ENCODE data around the gene DMRT1.

Gene DMRT1

GRCh38 chr9:1005043-1005667, 163.7 kb downstream of the DMRT1 start:
- no peak for DNase-seq

- no peak for DNase-seq
These were observed 165.8 kb downstream of the DMRT1 start for GRCh38 chr9:1007312-1007711.

GRCh38 chr9:1008216-1008615, 166.7 kb downstream of the DMRT1 start:
- no peak for DNase-seq

GRCh38 chr9:1009101-1009707, 167.7 kb downstream of the DMRT1 start:
- peak; percentile 90 for DNase-seq

- DNase-seq, result no peak
These were observed 171.5 kb downstream of the DMRT1 start for GRCh38 chr9:1013021-1013420.

GRCh38 chr9:1014225-1014624, 172.7 kb downstream of the DMRT1 start:
- DNase-seq, result no peak

GRCh38 chr9:1014640-1015039, 173.1 kb downstream of the DMRT1 start:
- DNase-seq, result no peak

GRCh38 chr9:1018121-1018520, 176.6 kb downstream of the DMRT1 start:
- no peak for DNase-seq

Measured in stimulated activated CD8-positive, alpha-beta memory T cell treated with anti-CD3 and anti-CD28 coated beads, Interleukin-4, amount 100 ng/mL, for 48 hours (primary cell).